BE2C (cell line): ENCODE data around the gene DENND1A.
"Not testable (repeated sequence)": the region's sequence is repeated elsewhere in the genome, so short reads cannot be mapped to it uniquely, and the experiment has no call there.

Experiments
- DNase-seq: peaks from one replicate; pipeline ENCODE4 v3.0.0-alpha.2; 2020
- H3K27me3 ChIP-seq: fragments of 250-450 bp; sonication (Bioruptor Pico); 2 replicates; pipeline ENCODE4 v1.5.1; 2020; ENCODE audit warnings: mild to moderate bottlenecking
- H3K36me3 ChIP-seq: fragments of 250-450 bp; sonication (Bioruptor Pico); 2 replicates; pipeline ENCODE4 v1.5.1; 2020; ENCODE audit warnings: mild to moderate bottlenecking
- H3K4me1 ChIP-seq: fragments of 250-450 bp; sonication (Bioruptor Pico); 2 replicates; pipeline ENCODE4 v1.5.1; 2020
- H3K4me3 ChIP-seq: 2 replicates; pipeline ENCODE4 v1.5.1; 2011; ENCODE audit warnings: low read depth, low read length
- H3K9me3 ChIP-seq: fragments of 250-450 bp; sonication (Bioruptor Pico); 2 replicates; pipeline ENCODE4 v1.5.1; 2020
- CTCF ChIP-seq: IDR thresholded peaks from 2 replicates; pipeline ENCODE4 v1.5.1; 2012; ENCODE audit warnings: mild to moderate bottlenecking, low read depth, low read length

DENND1A gene

GRCh38 chr9:123437201-123437600, 492.7 kb downstream of the DENND1A start:
- Histone ChIP-seq H3K9me3 (no peaks in the 10 kb centered on the region), H3K4me1 (no peaks in the 10 kb centered on the region), H3K36me3 (no peaks in the 10 kb centered on the region), H3K27me3 (no peaks in the 10 kb centered on the region), H3K4me3 (no peak overlapping the region)
- DNase-seq, result no peak
- no peak for TF ChIP-seq CTCF

GRCh38 chr9:123435471-123435870, 494.5 kb downstream of the DENND1A start:
- no peak for TF ChIP-seq CTCF
- no peak for DNase-seq
- H3K9me3 ChIP-seq, result no peaks in the 10 kb centered on the region
- no peak overlapping the region for H3K4me3 ChIP-seq
- no peaks in the 10 kb centered on the region for H3K36me3 ChIP-seq
- H3K4me1 ChIP-seq, result no peaks in the 10 kb centered on the region
- no peaks in the 10 kb centered on the region for H3K27me3 ChIP-seq

- no peak for DNase-seq
- Histone ChIP-seq H3K4me1 (no peaks in the 10 kb centered on the region), H3K9me3 (no peaks in the 10 kb centered on the region), H3K27me3 (no peaks in the 10 kb centered on the region), H3K4me3 (no peak overlapping the region), H3K36me3 (no peaks in the 10 kb centered on the region)
- TF ChIP-seq CTCF, result 0 out of 2 replicates have a peak, but pooled peaks have one; percentile 18
Observed at GRCh38 chr9:123434619-123435240, 495.2 kb downstream of the DENND1A start.

GRCh38 chr9:123432331-123433236, 497.3 kb downstream of the DENND1A start:
- Histone ChIP-seq H3K4me1 (no peaks in the 10 kb centered on the region), H3K36me3 (no peaks in the 10 kb centered on the region), H3K9me3 (no peaks in the 10 kb centered on the region), H3K4me3 (no peak overlapping the region), H3K27me3 (no peaks in the 10 kb centered on the region)
- no peak for DNase-seq
- TF ChIP-seq CTCF, result no peak

GRCh38 chr9:123431581-123431980, 498.3 kb downstream of the DENND1A start:
- H3K4me3 ChIP-seq, result no peak overlapping the region
- no peaks in the 10 kb centered on the region for H3K27me3 ChIP-seq
- H3K9me3 ChIP-seq, result no peaks in the 10 kb centered on the region
- no peak for TF ChIP-seq CTCF
- DNase-seq, result no peak
- no peaks in the 10 kb centered on the region for H3K36me3 ChIP-seq
- no peaks in the 10 kb centered on the region for H3K4me1 ChIP-seq

GRCh38 chr9:123428450-123428849, 501.5 kb downstream of the DENND1A start:
- not testable (repeated sequence) for H3K9me3 ChIP-seq, H3K4me1 ChIP-seq, H3K36me3 ChIP-seq, H3K27me3 ChIP-seq, H3K4me3 ChIP-seq, DNase-seq
